BJ (cell line): ENCODE data around the gene HPN. TPM values are rescaled to one million over a fixed set of nuclear protein-coding genes. Genes with fewer than 3 reads are reported as not detected.

ENCODE experiments used
- CTCF ChIA-PET: fragments of 350-600 bp; formaldehyde crosslinking; extraction: SDS; loops from one replicate; lab custom pipeline; 2021; ENCODE audit warnings: antibody characterized with exemption, inconsistent platforms; lab: Yijun Ruan, JAX
- POLR2A ChIA-PET: fragments of 300-600 bp; sonication (Branson Sonifier 250); formaldehyde crosslinking; extraction: SDS; loops from one replicate; lab custom pipeline; 2021; ENCODE audit warnings: antibody characterized with exemption; lab: Charles Lee
- DNase-seq: peaks from one replicate; pipeline ENCODE4 v3.0.0-alpha.2; 2011; ENCODE audit warnings: low read depth
- H3K27me3 ChIP-seq: 2 replicates; pipeline ENCODE4 v1.6.0; 2011; ENCODE audit warnings: low read length; ENCODE audit not compliant: control insufficient read depth, insufficient read depth
- H3K36me3 ChIP-seq: 2 replicates; pipeline ENCODE4 v1.5.1; 2011; ENCODE audit warnings: low read length; ENCODE audit not compliant: control insufficient read depth, insufficient read depth
- H3K4me3 ChIP-seq: 2 replicates; pipeline ENCODE4 v1.5.1; 2011; ENCODE audit warnings: low read depth, mild to moderate bottlenecking, control low read depth, low read length
- CTCF ChIP-seq: IDR thresholded peaks from 2 replicates; pipeline ENCODE4 v1.5.1; 2011; ENCODE audit warnings: low read depth, mild to moderate bottlenecking, control low read depth, inconsistent platforms, low read length, moderate library complexity; ENCODE audit not compliant: insufficient read depth
- polyA plus RNA-seq: library from polyadenylated mRNA; depleted of rRNA; stranded (reverse); fragments of >200 nt; gene quantifications from 2 replicates; pipeline ENCODE4 v1.2.3, GENCODE V29; 2011

Gene HPN
- polyA plus RNA-seq, 1 experiment = not detected

GRCh38 chr19:35104361-35104760, 62.8 kb downstream of the HPN start:
- no peaks in the 10 kb centered on the region for H3K36me3 ChIP-seq
- POLR2A ChIA-PET = no interaction called here
- TF ChIP-seq CTCF = no peak
- CTCF ChIA-PET = interaction anchor here (1.9 kb wide), 1 partner anchor 10 kb away, joined by 6 read pairs; no protein-coding TSS in a partner anchor
- no peak for DNase-seq
- no peak overlapping the region for H3K4me3 ChIP-seq
- no peaks in the 10 kb centered on the region for H3K27me3 ChIP-seq

- CTCF ChIA-PET = interaction anchor here (1.9 kb wide), 1 partner anchor 9 kb away, joined by 6 read pairs; no protein-coding TSS in a partner anchor
- no peaks in the 10 kb centered on the region for H3K27me3 ChIP-seq
Measured at GRCh38 chr19:35105047-35105410, 63.5 kb downstream of the HPN start.

GRCh38 chr19:35105411-35106290, 64.1 kb downstream of the HPN start:
- H3K4me3 ChIP-seq = no peak overlapping the region
- TF ChIP-seq CTCF = no peak
- no peak for DNase-seq
- ChIA-PET CTCF (interaction anchor here (0.6 to 1.2 kb wide), 3 partner anchors 10 to 956 kb away, joined by 3 to 4 read pairs (median 3); partner anchors contain the start of gene FXYD3), POLR2A (no interaction called here)
- no peaks in the 10 kb centered on the region for H3K27me3 ChIP-seq
- H3K36me3 ChIP-seq = no peaks in the 10 kb centered on the region

More at GRCh38 chr19:35105047-35105410, 63.5 kb downstream of the HPN start:
- H3K4me3 ChIP-seq = no peak overlapping the region
- no peak for DNase-seq
- H3K36me3 ChIP-seq = no peaks in the 10 kb centered on the region
- POLR2A ChIA-PET = no interaction called here
- TF ChIP-seq CTCF = no peak

GRCh38 chr19:35106291-35106583, 64.7 kb downstream of the HPN start:
- Histone ChIP-seq H3K4me3 (no peak overlapping the region), H3K36me3 (no peaks in the 10 kb centered on the region), H3K27me3 (no peaks in the 10 kb centered on the region)
- CTCF ChIA-PET = interaction anchor here (0.6 to 1.3 kb wide), 4 partner anchors 10 to 955 kb away, joined by 3 to 5 read pairs (median 4); partner anchors contain the start of gene FXYD3
- POLR2A ChIA-PET = no interaction called here
- no peak for TF ChIP-seq CTCF
- DNase-seq = no peak

GRCh38 chr19:35106898-35107541, 65.5 kb downstream of the HPN start:
- CTCF ChIA-PET = interaction anchor here (1.2 to 1.3 kb wide), 3 partner anchors 9 to 93 kb away, joined by 3 to 5 read pairs (median 4); partner anchors contain the start of gene FXYD3
- Histone ChIP-seq H3K36me3 (no peaks in the 10 kb centered on the region), H3K27me3 (no peaks in the 10 kb centered on the region), H3K4me3 (no peak overlapping the region)
- DNase-seq = no peak
- POLR2A ChIA-PET = no interaction called here
- no peak for TF ChIP-seq CTCF
